GM21576 (cell line): ENCODE results near the gene GPAT3.
A peak's percentile ranks its signal among the peaks of the same experiment; 100 is the strongest.
"Not testable (repeated sequence)": the region's sequence is repeated elsewhere in the genome, so short reads cannot be mapped to it uniquely, and the experiment has no call there.

Experiments used
- ATAC-seq: cut with Tn5 transposase; IDR thresholded peaks from one replicate; pipeline ENCODE4 v1.9.1; 2021; ENCODE audit warnings: mild to moderate bottlenecking, moderate library complexity; ENCODE audit not compliant: unreplicated experiment

Gene GPAT3

DNA sequence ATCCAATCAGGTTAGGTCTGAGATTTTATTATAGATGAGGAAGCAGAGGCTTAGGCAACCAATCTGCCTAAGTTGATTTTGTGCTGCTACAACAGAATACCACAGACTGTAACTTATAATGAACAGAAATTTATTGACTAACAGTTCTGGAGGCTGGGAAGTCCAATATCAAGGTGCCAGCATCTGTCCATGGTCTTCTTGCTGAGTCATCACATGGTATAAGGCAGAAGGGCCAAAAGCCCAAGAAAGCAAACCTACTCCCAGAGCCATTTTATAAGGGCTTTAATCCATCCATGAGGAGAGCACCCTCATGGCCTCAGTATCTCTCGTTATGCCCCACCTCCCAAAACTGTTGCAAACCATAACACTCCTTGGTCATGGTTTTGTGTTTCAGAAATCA lies 55.8 kb downstream of the GPAT3 start:
- no peak for ATAC-seq

DNA sequence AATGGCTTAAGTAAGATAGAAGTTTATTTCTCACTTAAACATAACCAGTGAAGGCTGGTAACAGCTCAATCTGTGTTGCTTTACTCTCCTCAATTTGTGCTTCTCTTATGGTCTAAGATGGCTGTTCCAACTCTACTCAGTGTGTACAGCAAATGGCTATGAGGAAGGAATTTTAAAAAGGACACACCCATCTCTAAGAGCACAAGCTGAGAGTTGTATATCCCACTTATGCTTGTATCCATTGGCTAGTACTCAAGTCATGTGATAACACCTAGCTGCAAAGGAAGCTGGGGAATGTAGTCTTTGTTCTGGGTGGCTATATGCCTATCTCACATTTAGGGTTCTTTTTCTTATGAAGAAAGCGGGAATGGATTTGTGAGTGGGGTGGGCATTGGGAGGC lies 63.3 kb downstream of the GPAT3 start:
- ATAC-seq, result peak; percentile 84

DNA sequence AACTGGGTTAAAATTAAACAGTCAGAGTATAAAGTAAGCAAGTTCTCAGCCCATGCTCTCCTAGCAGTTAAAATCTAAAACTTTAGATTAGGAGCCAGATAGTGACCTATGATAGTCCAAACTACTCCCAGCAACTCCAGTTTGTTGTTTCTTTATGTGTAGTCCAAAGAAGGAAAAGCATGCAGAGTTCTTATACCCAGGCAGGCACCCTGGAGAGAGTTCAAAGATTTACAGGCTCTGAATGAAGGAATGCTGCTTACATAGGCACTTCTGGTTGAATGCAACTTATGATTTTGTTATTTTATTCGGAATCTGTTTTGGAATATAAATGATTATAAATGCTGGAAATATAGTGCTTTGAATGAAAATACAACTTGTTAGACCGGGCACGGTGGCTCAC lies 67.2 kb downstream of the GPAT3 start:
- ATAC-seq, result no peak

DNA sequence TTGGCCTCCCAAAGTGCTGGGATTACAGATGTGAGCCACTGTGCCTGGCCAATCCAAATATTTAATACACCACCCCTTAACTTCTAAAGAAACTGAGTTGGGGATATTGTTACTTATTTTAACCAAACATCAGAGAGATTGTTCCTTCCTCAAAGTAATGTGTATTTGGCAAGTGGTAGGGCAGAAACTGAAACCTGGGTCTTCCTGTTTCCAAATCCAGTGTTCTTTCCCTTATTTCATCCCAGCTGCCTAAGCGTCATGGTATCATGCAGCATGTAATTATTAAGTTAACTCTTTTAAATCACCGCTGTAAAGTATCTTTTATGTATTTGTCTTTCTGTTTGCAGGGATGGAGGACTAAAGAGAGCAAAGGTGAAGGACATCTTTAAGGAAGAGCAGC lies 68.4 kb downstream of the GPAT3 start:
- no peak for ATAC-seq

DNA sequence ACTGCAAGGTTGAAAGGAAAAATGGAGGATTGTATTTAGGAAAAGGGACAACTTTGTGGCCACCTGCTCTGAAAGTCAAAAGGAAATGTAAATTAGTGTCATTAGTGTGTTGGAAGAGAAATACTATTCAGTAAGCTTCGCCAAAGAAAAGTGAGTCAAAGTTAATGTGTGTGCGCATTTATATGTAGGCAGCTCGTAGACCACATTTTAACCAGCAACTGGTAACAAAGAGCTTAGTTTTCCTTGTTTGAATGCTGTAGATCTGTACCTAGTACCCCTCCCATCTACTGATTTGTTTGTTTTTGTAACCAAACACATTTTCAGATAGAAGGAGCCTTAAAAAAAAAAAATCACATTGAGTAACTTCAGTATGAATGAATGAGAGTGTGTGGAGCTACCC lies 69.3 kb downstream of the GPAT3 start:
- no peak for ATAC-seq

DNA sequence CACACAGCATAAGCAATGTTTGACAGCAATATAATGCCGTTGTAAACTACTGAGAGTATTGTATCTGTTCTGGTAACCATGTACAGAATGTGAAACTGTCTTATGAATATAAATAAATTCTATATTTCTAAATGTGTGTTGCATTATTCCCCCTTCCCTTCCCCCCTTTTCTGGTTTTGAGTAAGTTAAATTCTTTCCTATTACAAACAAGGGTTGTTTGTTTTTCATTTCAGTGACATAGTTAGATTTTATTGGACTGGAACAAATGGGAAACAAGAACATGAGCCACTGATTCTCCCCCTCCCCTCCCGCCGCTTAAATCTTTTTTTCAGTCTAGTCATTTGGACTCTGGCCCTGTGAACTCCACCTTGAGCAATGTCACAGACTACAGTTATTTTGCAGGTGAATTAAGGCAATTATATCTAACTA lies 69.8 kb downstream of the GPAT3 start:
- ATAC-seq, result no peak

DNA sequence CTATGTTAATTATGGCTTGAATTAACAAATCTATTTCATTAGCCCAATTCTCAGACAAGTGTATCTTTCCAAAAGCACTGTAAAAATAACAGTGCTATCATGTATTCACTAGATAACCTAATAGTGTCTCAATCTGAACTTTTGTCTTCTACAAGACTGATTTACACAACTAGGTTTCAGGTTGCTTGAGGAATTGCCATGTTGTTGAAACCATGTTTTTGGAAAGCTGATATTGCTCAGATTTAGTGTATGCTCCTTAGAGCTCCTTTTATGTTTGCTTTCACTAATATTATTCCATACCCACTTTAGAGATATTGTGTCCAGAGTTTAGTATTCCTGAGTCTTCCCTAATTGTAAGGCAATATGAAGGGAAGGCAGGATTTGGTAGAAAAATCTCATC lies 70.6 kb downstream of the GPAT3 start:
- no peak for ATAC-seq

DNA sequence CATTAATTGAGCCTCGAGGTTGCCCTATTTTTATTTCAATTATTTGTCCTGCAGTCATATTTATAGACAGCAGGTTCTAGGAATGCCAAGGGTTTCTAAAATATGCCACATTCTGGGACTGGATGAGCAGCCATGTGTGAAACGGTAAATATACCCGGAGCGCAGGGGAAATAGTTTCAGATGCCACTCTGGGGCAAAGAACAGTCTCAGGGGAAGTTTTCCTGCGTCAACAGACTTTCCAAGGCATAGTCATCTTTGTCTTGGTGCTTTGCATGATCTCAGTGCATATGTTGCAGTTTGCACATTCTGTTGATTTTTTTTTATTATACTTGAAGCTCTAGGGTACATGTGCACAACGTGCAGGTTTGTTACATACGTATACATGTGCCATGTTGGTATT lies 71.0 kb downstream of the GPAT3 start:
- ATAC-seq, result no peak

DNA sequence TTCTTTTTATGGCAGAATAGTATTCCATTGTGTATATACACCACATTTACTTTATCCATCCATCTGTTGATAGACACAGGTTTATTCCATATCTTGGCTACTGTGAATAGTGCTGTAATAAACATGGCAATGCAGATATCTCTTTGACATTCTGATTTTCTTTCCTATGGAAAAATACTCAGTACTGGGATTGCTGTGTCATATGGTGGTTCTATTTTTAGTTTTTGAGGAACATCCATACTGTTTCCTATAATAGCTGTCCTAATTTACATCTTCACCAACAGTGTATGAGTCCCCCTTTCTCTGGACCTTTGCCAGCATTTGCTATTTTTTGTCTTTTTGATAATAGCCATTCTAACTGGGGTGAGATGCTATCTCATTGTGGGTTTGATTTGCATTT lies 73.5 kb downstream of the GPAT3 start:
- ATAC-seq, result no peak

DNA sequence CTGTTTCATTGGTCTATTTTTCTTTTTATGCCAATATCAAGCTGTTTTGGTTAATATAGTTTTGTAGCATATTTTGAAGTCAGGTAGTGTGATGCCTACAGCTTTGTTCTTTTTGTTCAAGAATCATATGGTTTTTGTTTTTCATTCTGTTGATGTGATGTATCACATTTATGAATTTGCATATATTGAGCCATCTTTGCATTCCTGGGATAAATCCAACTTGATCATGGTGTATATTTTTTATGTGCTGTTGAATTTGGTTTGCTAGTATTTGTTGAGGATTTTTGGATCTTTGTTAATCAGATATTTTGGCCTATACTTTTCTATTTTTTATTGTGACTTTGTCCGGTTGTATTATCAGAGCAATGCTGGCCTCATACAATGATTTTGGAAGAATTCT lies 74.8 kb downstream of the GPAT3 start:
- ATAC-seq, result no peak

DNA sequence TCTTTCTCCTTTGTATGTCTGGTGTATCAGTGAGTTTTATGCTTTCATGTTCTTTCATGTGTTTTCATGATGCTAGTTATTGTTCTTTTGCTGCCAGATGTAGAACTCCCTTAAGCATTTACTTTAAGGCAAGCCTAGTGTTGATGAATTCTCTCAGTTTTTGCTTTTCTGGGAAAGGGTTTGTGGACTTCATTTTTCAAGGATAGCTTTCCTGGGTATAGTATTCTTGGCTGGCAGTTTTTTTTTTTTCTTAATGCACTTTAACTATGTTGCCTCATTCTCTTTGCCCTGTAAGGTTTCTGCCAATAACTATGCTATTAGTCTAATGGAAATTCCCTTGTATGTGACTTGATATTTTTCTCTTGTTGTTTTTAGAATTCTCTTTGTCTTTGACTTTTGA lies 77.1 kb downstream of the GPAT3 start:
- ATAC-seq, result no peak

DNA sequence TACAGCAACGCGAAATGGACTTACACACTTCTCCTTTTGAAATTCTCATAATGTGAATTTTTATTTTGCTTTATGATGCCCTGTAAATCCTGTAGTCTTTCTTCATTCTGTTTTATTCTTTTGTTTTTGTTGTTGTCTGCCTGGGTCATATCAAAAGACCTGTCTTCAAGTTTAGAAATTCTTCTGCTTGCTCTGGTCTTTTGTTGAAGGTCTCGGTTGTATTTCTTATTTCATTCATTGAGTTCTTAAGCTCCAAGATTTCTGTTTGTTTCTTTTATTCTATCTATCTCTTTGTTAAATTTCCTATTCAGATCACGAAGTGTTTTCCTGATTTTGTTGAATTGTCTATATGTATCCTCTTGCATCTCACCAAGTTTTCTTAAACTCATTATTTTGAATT lies 78.1 kb downstream of the GPAT3 start:
- ATAC-seq, result no peak

DNA sequence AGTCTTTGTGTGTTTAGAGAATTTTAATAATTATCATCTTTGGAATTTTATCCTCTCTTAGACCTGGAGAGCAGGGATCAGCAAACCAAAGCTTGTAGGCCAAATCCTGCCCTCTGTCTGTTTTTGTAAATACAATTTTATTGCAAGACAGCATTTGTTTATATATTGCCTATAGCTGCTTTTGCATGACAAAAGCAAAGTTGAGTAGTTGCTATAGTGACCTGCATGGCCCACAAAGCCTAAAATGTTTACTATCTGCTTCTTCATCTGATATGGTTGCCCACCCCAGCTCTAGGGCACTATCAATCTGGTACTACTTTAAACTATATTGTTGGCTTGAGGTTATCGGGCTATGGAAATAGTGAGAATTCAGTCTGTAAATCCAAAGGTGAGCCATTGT lies 80.3 kb downstream of the GPAT3 start:
- no peak for ATAC-seq

DNA sequence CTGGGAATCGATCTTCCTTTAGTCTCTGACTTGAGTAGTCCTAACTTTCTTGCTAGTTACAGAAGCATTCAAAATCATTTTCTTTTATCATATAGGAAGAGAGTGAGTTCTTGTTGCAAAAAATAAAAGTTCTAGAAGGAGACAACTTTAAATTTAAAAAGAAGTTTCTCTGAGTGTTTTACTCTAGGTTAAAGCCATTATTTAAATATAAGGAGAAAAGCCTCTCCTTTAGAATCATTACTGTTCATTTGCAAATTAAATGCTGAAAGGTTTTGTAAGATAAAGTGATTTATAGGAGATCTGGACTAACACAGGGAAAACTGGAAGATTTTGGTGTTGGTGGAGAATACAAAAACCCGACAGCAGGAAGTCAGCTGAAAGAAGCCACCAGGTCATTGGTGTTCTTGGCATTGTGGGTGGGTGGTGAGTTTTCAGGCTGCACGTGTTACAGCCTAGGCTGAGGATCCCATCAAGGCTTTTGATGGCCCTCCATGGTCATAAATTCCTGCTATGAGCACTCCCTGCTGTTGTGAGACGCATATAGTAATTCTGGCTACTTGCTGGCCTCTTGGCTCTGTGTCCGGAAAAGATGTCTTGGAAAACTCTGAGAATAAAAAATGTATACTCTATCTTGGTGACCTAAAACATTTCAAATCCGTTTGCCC lies 81.6 kb downstream of the GPAT3 start:
- ATAC-seq, result no peak

DNA sequence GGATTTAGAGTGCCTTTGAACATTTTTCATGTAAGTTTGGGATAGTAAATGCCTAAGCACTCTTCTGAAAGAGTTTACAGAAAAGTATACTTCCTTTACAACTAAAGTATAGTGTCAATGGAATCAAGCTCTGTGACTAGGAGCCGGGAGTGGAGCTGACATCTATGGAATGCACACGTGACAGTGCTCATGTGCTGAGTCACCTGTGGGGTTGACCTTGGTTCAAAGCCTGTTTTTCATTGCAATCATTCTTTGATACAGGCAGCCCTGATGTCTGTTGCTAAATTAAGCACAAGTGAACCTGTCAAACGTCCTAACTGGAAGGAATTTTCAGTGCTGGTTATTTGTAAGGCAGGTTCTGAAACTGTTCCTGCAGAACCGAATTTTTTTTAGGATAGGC lies 82.5 kb downstream of the GPAT3 start:
- no peak for ATAC-seq

DNA sequence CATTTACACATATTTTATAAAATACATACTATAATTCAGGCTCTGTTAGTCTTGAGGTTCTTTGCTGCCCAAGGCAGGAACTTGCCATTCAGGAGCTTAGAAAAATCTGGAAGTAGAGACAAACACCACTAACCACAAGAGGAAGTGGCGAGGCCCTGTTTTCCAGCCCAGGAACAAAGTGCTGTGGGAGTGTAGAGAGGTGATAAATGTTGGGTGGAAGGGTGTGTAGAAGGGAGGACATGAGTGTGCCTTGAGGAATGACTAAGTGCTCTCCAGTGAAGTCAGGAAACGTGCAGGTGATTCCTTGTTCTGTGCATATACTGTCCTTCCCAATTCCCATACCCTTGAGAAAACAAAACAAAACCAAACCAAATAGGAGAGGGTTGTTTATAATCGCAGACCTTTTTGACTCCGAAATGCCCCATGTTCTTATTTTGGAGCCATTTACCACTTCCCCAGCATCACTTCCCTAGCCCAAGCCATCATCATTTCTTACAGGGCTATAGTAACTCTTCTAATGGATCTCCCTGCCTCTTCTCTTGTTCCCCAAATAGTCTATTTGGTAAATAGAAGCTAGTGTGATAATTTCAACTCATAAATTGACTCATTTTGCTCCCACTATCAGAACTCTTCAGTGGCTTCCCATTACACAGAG lies 83.2 kb downstream of the GPAT3 start:
- ATAC-seq, result no peak

DNA sequence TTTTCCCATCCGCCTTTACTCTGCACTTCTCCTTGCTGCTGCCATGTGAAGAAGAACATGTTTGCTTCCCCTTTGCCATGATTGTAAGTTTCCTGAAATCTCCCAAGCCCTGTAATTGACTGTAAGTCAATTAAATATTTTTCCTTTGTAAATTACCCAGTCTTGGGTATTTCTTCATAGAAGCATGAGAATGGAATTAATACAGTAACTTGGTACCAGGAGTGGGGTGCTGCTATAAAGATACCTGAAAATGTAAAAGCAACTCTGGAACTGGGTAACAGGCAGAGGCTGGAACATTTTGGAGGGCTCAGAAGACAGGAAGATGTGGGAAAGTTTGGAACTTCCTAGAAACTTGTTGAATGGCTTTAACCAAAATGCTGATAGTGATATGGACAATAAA lies 86.2 kb downstream of the GPAT3 start:
- not testable (repeated sequence) for ATAC-seq

DNA sequence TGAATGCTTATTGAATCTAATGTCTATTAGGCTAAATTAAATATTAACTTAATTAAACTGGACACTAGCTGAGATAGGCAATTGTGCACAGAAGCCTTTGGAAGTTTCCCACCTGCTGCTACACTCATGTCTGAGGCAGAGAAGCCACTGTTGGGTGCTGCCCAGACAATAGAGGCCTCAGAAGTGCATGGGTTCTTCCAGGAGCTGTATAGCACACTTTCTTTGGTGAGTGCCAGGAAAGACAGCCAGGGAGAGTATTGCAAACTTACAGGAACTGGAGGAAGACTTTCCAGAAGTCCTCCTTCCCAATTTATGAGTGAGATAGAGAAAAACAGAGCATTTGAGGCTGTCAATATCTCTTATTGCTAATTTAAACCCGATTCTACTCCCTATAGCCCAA lies 89.9 kb downstream of the GPAT3 start:
- ATAC-seq, result no peak

DNA sequence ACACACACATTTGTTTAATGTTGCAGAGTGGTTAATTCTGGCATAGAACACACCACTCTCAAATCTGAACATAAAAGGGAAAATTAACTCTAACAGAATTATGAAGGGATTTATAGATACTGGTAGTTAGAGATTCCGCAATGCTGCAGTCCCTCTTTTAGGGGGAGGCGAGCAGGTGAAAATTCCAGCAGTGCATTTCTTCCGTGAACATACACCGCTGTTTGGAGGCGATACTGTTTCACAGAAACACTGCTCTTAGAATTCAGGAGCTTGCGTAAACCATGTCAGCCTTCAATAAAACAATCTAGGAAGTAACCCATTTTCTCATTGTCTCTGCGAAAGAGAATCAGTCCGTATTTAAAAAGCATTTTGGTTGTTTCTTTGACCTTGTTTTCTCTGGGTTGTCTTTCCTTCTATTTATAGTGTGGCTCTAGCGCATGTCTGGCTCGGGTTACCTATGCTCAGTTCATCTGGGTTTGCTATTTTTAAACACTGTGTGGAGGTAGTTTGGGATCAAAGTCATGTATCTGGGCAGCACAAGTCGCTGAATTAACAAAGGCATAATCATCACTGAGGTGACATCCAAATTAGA lies 90.4 kb downstream of the GPAT3 start:
- no peak for ATAC-seq

DNA sequence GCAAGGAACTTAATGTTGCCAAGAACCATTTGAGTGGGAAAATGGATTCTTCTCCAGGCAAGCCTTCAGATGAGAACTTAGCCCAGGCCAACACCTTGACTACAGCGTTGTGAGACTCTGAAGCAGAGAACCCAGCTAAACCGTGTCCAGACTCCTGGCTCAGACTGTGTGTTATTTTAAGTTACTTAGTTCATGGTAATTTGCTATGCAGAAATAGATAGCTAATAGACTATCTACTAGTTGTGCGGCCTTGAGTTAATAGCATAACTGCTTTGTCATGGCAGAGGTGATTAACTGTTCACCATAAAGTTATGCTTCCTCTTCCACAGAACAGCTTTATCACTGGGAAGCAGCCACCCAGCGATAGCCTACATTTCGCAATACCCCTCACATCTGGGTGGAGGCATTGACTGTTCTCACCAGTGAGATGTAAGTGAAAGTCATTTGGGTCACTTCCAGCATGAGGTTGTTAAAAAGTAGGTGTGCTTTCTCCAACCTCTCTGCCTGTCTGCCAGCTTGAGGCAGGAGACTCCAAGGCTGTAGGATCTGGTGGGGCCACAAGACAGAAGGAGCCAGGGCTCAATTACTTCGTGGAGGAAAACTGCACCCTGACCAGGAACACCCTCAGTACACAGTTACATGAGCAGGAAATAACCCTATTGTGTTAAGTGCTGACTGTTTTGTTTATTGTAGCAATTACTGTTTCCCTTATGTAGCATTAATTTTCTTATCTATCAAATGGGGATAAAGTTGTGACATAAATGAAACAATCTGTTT lies 94.2 kb downstream of the GPAT3 start:
- no peak for ATAC-seq

DNA sequence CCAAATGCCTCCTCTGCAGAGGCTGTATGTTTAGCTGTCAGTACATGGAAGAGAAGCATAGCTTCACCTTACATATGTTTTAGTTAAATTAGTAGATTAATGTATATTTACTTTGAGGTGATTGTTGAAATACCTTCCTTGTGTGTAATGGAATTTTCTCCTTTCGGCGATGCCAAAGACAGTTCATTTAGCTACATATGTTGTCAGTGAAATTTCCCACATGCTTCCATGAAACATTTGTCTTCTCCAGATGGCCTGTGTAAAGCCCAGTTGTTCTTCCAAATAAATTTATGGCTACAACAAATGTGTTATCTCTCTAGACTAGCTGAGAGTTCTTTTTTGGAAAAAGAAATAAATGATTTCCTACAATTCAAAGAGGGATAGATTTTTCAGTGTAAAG lies 95.2 kb downstream of the GPAT3 start:
- ATAC-seq, result no peak

DNA sequence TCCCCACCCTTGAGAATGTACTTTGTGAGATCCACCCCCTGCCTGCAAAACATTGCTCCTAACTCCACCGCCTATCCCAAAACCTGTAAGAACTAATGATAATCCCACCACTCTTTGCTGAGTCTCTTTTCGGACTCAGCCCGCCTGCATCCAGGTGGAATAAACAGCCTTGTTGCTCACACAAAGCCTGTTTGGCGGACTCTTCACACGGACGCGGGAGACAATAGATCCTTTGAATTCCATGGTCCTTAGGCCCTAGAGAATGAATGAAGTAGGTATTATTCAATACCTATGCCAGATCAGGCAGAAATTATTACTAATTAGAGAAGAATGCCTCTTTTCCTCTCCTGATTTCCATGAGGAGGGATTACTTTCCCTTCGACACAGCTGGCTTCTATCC lies 101.0 kb downstream of the GPAT3 start:
- ATAC-seq, result no peak
